Endodermal cell (in vitro differentiated cells): ENCODE results near the gene ZNF407. TPM values are rescaled to one million over a fixed set of nuclear protein-coding genes. Genes with fewer than 3 reads are reported as not detected.
A peak's percentile ranks its signal among the peaks of the same experiment; 100 is the strongest.

Source experiments
- DNase-seq: peaks from one replicate; pipeline ENCODE4 v3.0.0-alpha.2; 2017
- H3K27ac ChIP-seq: 2 replicates; pipeline ENCODE4 v1.5.1; 2013; ENCODE audit warnings: mild to moderate bottlenecking, low read depth, low read length, moderate library complexity
- H3K27me3 ChIP-seq: 2 replicates; pipeline ENCODE4 v1.6.1; 2013; ENCODE audit warnings: mild to moderate bottlenecking, low read length, moderate library complexity; ENCODE audit not compliant: insufficient read depth, control insufficient read depth, poor library complexity, severe bottlenecking
- H3K36me3 ChIP-seq: 2 replicates; pipeline ENCODE4 v1.7.0; 2013; ENCODE audit warnings: mild to moderate bottlenecking, low read length, moderate library complexity; ENCODE audit not compliant: control insufficient read depth, insufficient read depth
- H3K4me1 ChIP-seq: one replicate; pipeline ENCODE4 v1.7.0; 2013; ENCODE audit warnings: low read length; ENCODE audit not compliant: control insufficient read depth, insufficient read depth
- H3K4me3 ChIP-seq: 2 replicates; pipeline ENCODE4 v1.5.1; 2013; ENCODE audit warnings: mild to moderate bottlenecking, low read length, moderate library complexity
- H3K9ac ChIP-seq: 2 replicates; pipeline ENCODE4 v1.6.1; 2013; ENCODE audit warnings: mild to moderate bottlenecking, low read length, moderate library complexity; ENCODE audit not compliant: poor library complexity, severe bottlenecking; ENCODE audit errors: extremely low read depth
- H3K9me3 ChIP-seq: 2 replicates; pipeline ENCODE4 v1.6.1; 2013; ENCODE audit warnings: mild to moderate bottlenecking, low read length, moderate library complexity; ENCODE audit not compliant: control insufficient read depth
- H3K27ac Mint-ChIP-seq: 2 replicates; pipeline ENCODE4 v1.8.0; 2020; ENCODE audit warnings: mixed read lengths
- H3K27me3 Mint-ChIP-seq: 2 replicates; pipeline ENCODE4 v1.8.0; 2021; ENCODE audit warnings: mild to moderate bottlenecking, mixed read lengths; ENCODE audit not compliant: insufficient read depth
- H3K36me3 Mint-ChIP-seq: 2 replicates; pipeline ENCODE4 v1.8.0; 2020; ENCODE audit warnings: low read depth, mixed read lengths
- H3K4me1 Mint-ChIP-seq: 2 replicates; pipeline ENCODE4 v1.8.0; 2020; ENCODE audit warnings: mixed read lengths
- H3K4me3 Mint-ChIP-seq: 2 replicates; pipeline ENCODE4 v1.8.0; 2020; ENCODE audit warnings: mild to moderate bottlenecking, moderate library complexity, mixed read lengths
- H3K9me3 Mint-ChIP-seq: 2 replicates; pipeline ENCODE4 v1.8.0; 2020; ENCODE audit warnings: mild to moderate bottlenecking, mixed read lengths
- CTCF ChIP-seq: fragments of 200-600 bp; sonication (generic); conservative IDR thresholded peaks from 2 replicates; pipeline ENCODE4 v1.5.0; 2021; ENCODE audit warnings: antibody characterized with exemption, mild to moderate bottlenecking
- WGBS, 2 experiments: methylation state at CpG; one replicate each; pipeline versions ENCODE4 v1.1.5 to v1.1.7; 2013; ENCODE audit warnings: missing lambda C conversion rate in 2 of 2, mixed read lengths in 1 of 2; ENCODE audit not compliant: insufficient coverage in 1 of 2, insufficient read length in 1 of 2; 5-methylcytosine and 5-hydroxymethylcytosine counted together
- total RNA-seq, 2 donors: library from RNA; stranded (reverse); fragmentation: NEBNext Ultra II Directional in 1 of 2; extraction: Animal tissue kit (Norgen Biotek cat#: 25700) in 1 of 2; gene quantifications; 2 replicates in 1 of 2; 3 replicates in 1 of 2; pipeline ENCODE4 v1.2.1, GENCODE V29; 2021

The ZNF407 gene
- total RNA-seq, 2 donors from 2014 or later = 7.6 to 13.1 TPM

GRCh38 chr18:75074196-75075015, 476.7 kb downstream of the ZNF407 start:
- WGBS, 2 experiments = 89 to 95% methylated on average over 7 to 13 of the region's 13 CpGs
- peaks cover 14% of the 10 kb centered on the region for H3K9me3 Mint-ChIP-seq

GRCh38 chr18:75075016-75075305, 477.3 kb downstream of the ZNF407 start:
- Histone ChIP-seq H3K9me3 (no peaks in the 10 kb centered on the region), H3K9ac (no peak overlapping the region), H3K27ac (no peak overlapping the region), H3K4me1 (no peaks in the 10 kb centered on the region), H3K27me3 (no peaks in the 10 kb centered on the region), H3K36me3 (no peaks in the 10 kb centered on the region), H3K4me3 (no peak overlapping the region)
- H3K4me3 Mint-ChIP-seq = no peak overlapping the region
- peaks cover 3% of the 10 kb centered on the region for H3K4me1 Mint-ChIP-seq
- peaks cover 14% of the 10 kb centered on the region for H3K9me3 Mint-ChIP-seq
- no peak for TF ChIP-seq CTCF
- no peaks in the 10 kb centered on the region for H3K27me3 Mint-ChIP-seq
- DNase-seq = no peak
- no peak overlapping the region for H3K27ac Mint-ChIP-seq
- WGBS, 2 experiments = 82% methylated on average over 2 to 3 of the region's 3 CpGs
- no peaks in the 10 kb centered on the region for H3K36me3 Mint-ChIP-seq

More at GRCh38 chr18:75074196-75075015, 476.7 kb downstream of the ZNF407 start:
- no peak overlapping the region for H3K4me3 ChIP-seq
- H3K9me3 ChIP-seq = no peaks in the 10 kb centered on the region
- no peak for DNase-seq
- no peak for TF ChIP-seq CTCF
- H3K27ac ChIP-seq = no peak overlapping the region
- H3K27ac Mint-ChIP-seq = no peak overlapping the region
- no peak overlapping the region for H3K9ac ChIP-seq
- H3K36me3 ChIP-seq = no peaks in the 10 kb centered on the region
- H3K27me3 Mint-ChIP-seq = no peaks in the 10 kb centered on the region
- peaks cover 3% of the 10 kb centered on the region for H3K4me1 Mint-ChIP-seq
- no peaks in the 10 kb centered on the region for H3K36me3 Mint-ChIP-seq
- no peaks in the 10 kb centered on the region for H3K4me1 ChIP-seq
- no peak overlapping the region for H3K4me3 Mint-ChIP-seq
- H3K27me3 ChIP-seq = no peaks in the 10 kb centered on the region

- no peaks in the 10 kb centered on the region for H3K36me3 ChIP-seq
- no peaks in the 10 kb centered on the region for H3K4me1 ChIP-seq
- TF ChIP-seq CTCF = no peak
- Mint-ChIP-seq H3K27ac (no peak overlapping the region), H3K27me3 (no peaks in the 10 kb centered on the region), H3K9me3 (peaks cover 14% of the 10 kb centered on the region), H3K4me3 (no peak overlapping the region), H3K4me1 (peaks cover 3% of the 10 kb centered on the region), H3K36me3 (no peaks in the 10 kb centered on the region)
- no peaks in the 10 kb centered on the region for H3K9me3 ChIP-seq
- H3K27ac ChIP-seq = no peak overlapping the region
- DNase-seq = peak; percentile 35
- WGBS, 2 experiments = 91 to 100% methylated on average over 1 to 12 of the region's 12 CpGs
- no peaks in the 10 kb centered on the region for H3K27me3 ChIP-seq
- no peak overlapping the region for H3K4me3 ChIP-seq
- H3K9ac ChIP-seq = no peak overlapping the region
These were observed 477.8 kb downstream of the ZNF407 start for GRCh38 chr18:75075429-75075841.
